Panc1 (cell line): ENCODE data around the gene PROM2. TPM values are rescaled to one million over a fixed set of nuclear protein-coding genes. Genes with fewer than 3 reads are reported as not detected.

Source experiments
- ATAC-seq: fragments of 200-7000 bp; cut with Tn5 transposase; 2 replicates; pipeline ENCODE4 v1.9.1; 2020; ENCODE audit warnings: mild to moderate bottlenecking, moderate library complexity
- BruUV-seq: library from RNA; stranded (reverse); fragments of 400-500 nt; replicated peaks from 2 replicates; lab custom pipeline; 2021; lab: Mats Ljungman, UMichigan
- CTCF ChIA-PET: fragments of 300-600 bp; sonication (Branson Sonifier 250); formaldehyde crosslinking; loops from one replicate; lab custom pipeline; 2022; ENCODE audit warnings: antibody characterized with exemption; lab: Charles Lee
- POLR2A ChIA-PET: fragments of 300-600 bp; sonication (Branson Sonifier 250); formaldehyde crosslinking; loops from one replicate; lab custom pipeline; 2022; ENCODE audit warnings: antibody characterized with exemption; lab: Charles Lee
- DNase-seq: peaks from one replicate; pipeline ENCODE4 v3.0.0-alpha.2; 2010; ENCODE audit warnings: low read depth, low spot score
- H3K27ac ChIP-seq: 2 replicates; pipeline ENCODE4 v1.5.1; 2011; ENCODE audit warnings: mild to moderate bottlenecking, low read length, inconsistent platforms
- H3K27me3 ChIP-seq: fragments of 200-500 bp; sonication (Bioruptor generic); 2 replicates; pipeline ENCODE4 v1.6.0; 2014; ENCODE audit warnings: low read length, inconsistent platforms; ENCODE audit not compliant: control insufficient read depth, insufficient read depth
- H3K36me3 ChIP-seq: fragments of 200-500 bp; sonication (Bioruptor generic); 2 replicates; pipeline ENCODE4 v1.5.1; 2014; ENCODE audit warnings: inconsistent platforms, mild to moderate bottlenecking, low read length, moderate library complexity; ENCODE audit not compliant: control insufficient read depth, insufficient read depth
- H3K4me1 ChIP-seq: 2 replicates; pipeline ENCODE4 v1.5.1; 2011; ENCODE audit warnings: inconsistent platforms, mild to moderate bottlenecking, low read length, moderate library complexity; ENCODE audit not compliant: control insufficient read depth, insufficient read depth
- H3K4me3 ChIP-seq, 2 experiments: 2 replicates each; pipeline ENCODE4 v1.5.1; 2011 to 2012; ENCODE audit warnings: low read depth in 2 of 2, low read length in 2 of 2, mild to moderate bottlenecking in 2 of 2, inconsistent platforms in 1 of 2, moderate library complexity in 1 of 2
- H3K9me3 ChIP-seq: fragments of 200-500 bp; sonication (Bioruptor generic); 2 replicates; pipeline ENCODE4 v1.5.1; 2014; ENCODE audit warnings: low read depth, mild to moderate bottlenecking, inconsistent platforms, low read length, moderate library complexity; ENCODE audit not compliant: control insufficient read depth, insufficient read depth
- POLR2AphosphoS5 ChIP-seq: IDR thresholded peaks from 2 replicates; pipeline ENCODE4 v1.6.1; 2012; ENCODE audit warnings: mild to moderate bottlenecking, low read depth, low read length, moderate library complexity
- SIN3A ChIP-seq: IDR thresholded peaks from 2 replicates; pipeline ENCODE4 v1.6.1; 2012; ENCODE audit warnings: low read depth, mild to moderate bottlenecking, low read length, moderate library complexity, borderline replicate concordance; ENCODE audit not compliant: insufficient read depth
- TCF7L2 ChIP-seq: IDR thresholded peaks from 2 replicates; pipeline ENCODE4 v1.6.1; 2011; ENCODE audit warnings: mild to moderate bottlenecking, low read depth, low read length, inconsistent platforms
- in situ Hi-C: cut with HindIII; loops from 2 replicates; pipeline ENCODE4 v1.10.0; 2016; ENCODE audit warnings: low sequenced_read_pairs, low pct_unique_long_range_greater_than_20kb
- intact Hi-C: fragments of 100-400 bp; cut with micrococcal nuclease; formaldehyde crosslinking; loops from one replicate; pipeline ENCODE4 v1.10.0; 2022; ENCODE audit not compliant: unreplicated experiment
- total RNA-seq: library from RNA; stranded (reverse); gene quantifications from one replicate; pipeline ENCODE4 v1.2.1, GENCODE V29; 2021; ENCODE audit not compliant: unreplicated experiment
- TF ChIP-seq, protein P1 (sequence below), 2 experiments: IDR thresholded peaks; 2 replicates each; pipeline ENCODE4 v1.6.1; 2011 to 2012; ENCODE audit warnings: low read depth in 2 of 2, control low read depth in 1 of 2, low read length in 1 of 2, mild to moderate bottlenecking in 1 of 2, moderate library complexity in 1 of 2; ENCODE audit not compliant: insufficient read depth in 1 of 2
- TF ChIP-seq, protein P2 (sequence below): fragments of 450-650 bp; IDR thresholded peaks from 2 replicates; pipeline ENCODE4 v1.5.1; 2017; ENCODE audit warnings: mild to moderate bottlenecking

The PROM2 gene
- total RNA-seq, 1 experiment from 2014 or later, result 1.4 TPM

GRCh38 chr2:95328358-95329125, 54.3 kb downstream of the PROM2 start:
- POLR2A ChIA-PET, result no interaction called here

DNA sequence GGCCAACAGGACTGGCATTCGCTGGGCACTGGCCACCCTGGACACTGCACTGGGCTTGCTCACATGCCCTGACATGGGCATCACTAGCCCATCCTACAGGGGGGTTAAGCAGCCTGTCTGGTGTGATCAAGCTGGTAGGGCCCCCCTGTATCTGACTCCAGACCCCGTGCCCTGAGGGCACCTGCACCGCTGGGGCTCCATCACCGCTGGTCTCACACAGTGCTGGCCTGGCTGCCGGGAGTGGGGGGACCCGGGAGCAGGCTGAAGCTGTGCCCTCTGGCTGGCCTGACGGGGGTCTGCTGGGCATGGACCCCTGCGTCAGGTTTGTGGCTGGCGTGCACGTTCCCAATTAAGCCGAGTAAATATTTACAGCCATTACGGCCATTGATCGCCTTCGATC, 55.2 kb downstream of the PROM2 start:
- no TSS peak for BruUV-seq
- Histone ChIP-seq H3K27ac (no peak overlapping the region), H3K4me3 (no peak overlapping the region), H3K4me1 (peaks cover 35% of the 10 kb centered on the region), H3K36me3 (no peaks in the 10 kb centered on the region), H3K9me3 (no peaks in the 10 kb centered on the region), H3K27me3 (no peaks in the 10 kb centered on the region)
- ATAC-seq, result no peak
- ChIA-PET POLR2A (no interaction called here), CTCF (interaction anchor here (0.5 kb wide), 1 partner anchor 16 kb away, joined by 3 read pairs; no protein-coding TSS in a partner anchor)
- DNase-seq, result no peak
- intact Hi-C loops, result no loop called here
- TF ChIP-seq POLR2AphosphoS5, result no peak
- TF ChIP-seq SIN3A, result no peak
- TF ChIP-seq, protein P1, sequence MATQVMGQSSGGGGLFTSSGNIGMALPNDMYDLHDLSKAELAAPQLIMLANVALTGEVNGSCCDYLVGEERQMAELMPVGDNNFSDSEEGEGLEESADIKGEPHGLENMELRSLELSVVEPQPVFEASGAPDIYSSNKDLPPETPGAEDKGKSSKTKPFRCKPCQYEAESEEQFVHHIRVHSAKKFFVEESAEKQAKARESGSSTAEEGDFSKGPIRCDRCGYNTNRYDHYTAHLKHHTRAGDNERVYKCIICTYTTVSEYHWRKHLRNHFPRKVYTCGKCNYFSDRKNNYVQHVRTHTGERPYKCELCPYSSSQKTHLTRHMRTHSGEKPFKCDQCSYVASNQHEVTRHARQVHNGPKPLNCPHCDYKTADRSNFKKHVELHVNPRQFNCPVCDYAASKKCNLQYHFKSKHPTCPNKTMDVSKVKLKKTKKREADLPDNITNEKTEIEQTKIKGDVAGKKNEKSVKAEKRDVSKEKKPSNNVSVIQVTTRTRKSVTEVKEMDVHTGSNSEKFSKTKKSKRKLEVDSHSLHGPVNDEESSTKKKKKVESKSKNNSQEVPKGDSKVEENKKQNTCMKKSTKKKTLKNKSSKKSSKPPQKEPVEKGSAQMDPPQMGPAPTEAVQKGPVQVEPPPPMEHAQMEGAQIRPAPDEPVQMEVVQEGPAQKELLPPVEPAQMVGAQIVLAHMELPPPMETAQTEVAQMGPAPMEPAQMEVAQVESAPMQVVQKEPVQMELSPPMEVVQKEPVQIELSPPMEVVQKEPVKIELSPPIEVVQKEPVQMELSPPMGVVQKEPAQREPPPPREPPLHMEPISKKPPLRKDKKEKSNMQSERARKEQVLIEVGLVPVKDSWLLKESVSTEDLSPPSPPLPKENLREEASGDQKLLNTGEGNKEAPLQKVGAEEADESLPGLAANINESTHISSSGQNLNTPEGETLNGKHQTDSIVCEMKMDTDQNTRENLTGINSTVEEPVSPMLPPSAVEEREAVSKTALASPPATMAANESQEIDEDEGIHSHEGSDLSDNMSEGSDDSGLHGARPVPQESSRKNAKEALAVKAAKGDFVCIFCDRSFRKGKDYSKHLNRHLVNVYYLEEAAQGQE (IDR thresholded peaks at IDR 0.05; ENCODE audit: insufficient read depth in 1 of 2, low read depth in 2 of 2, low read length in 1 of 2), result no peak
- TF ChIP-seq, protein P2, sequence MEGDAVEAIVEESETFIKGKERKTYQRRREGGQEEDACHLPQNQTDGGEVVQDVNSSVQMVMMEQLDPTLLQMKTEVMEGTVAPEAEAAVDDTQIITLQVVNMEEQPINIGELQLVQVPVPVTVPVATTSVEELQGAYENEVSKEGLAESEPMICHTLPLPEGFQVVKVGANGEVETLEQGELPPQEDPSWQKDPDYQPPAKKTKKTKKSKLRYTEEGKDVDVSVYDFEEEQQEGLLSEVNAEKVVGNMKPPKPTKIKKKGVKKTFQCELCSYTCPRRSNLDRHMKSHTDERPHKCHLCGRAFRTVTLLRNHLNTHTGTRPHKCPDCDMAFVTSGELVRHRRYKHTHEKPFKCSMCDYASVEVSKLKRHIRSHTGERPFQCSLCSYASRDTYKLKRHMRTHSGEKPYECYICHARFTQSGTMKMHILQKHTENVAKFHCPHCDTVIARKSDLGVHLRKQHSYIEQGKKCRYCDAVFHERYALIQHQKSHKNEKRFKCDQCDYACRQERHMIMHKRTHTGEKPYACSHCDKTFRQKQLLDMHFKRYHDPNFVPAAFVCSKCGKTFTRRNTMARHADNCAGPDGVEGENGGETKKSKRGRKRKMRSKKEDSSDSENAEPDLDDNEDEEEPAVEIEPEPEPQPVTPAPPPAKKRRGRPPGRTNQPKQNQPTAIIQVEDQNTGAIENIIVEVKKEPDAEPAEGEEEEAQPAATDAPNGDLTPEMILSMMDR, result no peak
- no peak for TF ChIP-seq TCF7L2
- in situ Hi-C loops, result no loop called here

More at GRCh38 chr2:95328358-95329125, 54.3 kb downstream of the PROM2 start:
- CTCF ChIA-PET, result interaction anchor here (0.5 kb wide), 1 partner anchor 17 kb away, joined by 3 read pairs; no protein-coding TSS in a partner anchor
- no TSS peak for BruUV-seq
- H3K27me3 ChIP-seq, result no peaks in the 10 kb centered on the region
- no peak overlapping the region for H3K4me3 ChIP-seq
- ATAC-seq, result peak; percentile 21
- TF ChIP-seq SIN3A (no peak), TCF7L2 (no peak), POLR2AphosphoS5 (no peak)
- TF ChIP-seq, protein P1 (IDR thresholded peaks at IDR 0.05; ENCODE audit: insufficient read depth in 1 of 2, low read depth in 2 of 2, low read length in 1 of 2), result no peak
- peak overlapping the region; percentile 23; the same call in 1 of the 2 replicates for H3K27ac ChIP-seq
- DNase-seq, result no peak
- H3K36me3 ChIP-seq, result no peaks in the 10 kb centered on the region
- in situ Hi-C loops, result no loop called here
- H3K4me1 ChIP-seq, result peaks cover 28% of the 10 kb centered on the region
- intact Hi-C loops, result no loop called here
- H3K9me3 ChIP-seq, result no peaks in the 10 kb centered on the region
